COLO829 (cell line): Measurements from ENCODE around the gene POLE.

ENCODE experiments used
- DNase-seq: peaks from one replicate; pipeline ENCODE4 v3.0.0; 2012; ENCODE audit warnings: low spot score

The POLE gene

DNA sequence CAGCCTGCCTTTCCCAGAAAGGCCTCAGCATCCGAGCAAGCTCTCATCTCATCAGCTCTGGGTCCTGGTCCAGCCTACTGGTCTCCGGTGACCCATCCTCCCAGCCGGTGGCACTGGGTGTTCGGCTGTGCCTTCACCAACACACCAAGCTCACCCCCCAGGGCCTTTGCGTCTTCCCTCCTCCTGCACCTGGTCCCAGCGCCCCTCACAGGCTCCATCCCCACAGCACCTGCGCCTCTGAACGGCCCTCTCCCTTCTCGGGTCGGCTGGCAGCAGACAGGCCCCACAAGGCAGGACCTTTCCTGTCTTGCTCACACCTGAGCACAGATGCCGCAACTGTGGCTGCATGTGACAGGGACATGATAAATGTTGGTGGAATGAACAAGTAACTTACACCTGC is 55.5 kb downstream of the POLE start:
- DNase-seq, result no peak

- DNase-seq, result no peak
Observed at GRCh38 chr12:132630672-132631071, 56.5 kb downstream of the POLE start.

DNA sequence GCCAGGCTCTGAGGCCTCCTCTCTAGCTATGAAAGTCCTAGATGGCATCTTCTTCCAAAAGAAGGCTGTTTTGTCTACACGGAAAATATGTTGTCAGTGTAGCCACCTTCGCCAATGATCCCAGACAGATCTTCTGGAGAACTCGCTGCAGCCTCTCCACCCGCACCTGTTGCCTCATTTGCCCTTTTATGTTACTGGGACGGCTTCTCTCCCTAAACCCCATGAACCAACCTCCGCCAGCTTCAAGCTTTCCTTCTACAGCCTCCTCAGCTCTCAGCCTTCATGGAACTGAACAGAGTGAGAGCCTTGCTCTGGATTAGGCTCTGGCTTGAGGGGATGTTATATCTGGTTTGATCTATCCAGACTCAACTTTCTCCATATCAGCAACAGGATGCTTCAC is 57.8 kb downstream of the POLE start:
- no peak for DNase-seq

DNA sequence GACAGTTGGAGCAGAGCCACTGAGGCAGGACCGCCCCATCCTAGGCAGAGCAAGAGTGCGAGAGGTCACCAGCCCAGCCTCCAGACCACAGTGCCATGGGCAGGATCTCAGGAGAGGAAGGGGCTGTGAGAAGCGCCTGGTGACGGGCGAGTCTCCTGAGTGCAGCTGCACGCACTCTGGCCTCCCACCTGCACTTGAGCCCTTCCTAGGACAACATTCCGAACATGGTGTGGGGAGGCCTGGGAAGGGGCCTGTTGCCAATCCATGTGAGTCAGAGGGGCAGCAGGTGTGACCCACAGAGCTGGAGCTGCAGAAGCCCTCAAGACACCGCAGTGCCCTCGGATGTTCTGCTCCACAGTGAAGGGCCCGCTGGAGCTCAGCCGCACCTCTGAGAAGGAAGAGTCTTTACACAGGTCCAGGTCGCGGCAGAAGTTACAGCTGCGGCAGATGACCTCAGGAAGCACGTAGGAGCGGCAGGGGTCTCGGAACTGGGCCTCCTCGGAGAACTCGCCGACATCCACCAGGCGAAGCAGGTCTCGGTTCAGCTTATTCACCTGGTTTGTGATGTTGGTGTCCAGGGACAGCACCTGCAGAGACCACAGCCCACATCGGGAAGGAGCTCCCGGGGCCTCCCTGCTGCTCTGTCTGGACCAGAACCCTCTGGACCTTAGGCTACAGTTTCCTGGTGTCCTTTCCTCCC is 61.3 kb downstream of the POLE start:
- no peak for DNase-seq

- DNase-seq, result no peak
Observed at GRCh38 chr12:132624910-132625630, 62.1 kb downstream of the POLE start.

- no peak for DNase-seq
Observed at GRCh38 chr12:132624186-132624855, 62.8 kb downstream of the POLE start.

DNA sequence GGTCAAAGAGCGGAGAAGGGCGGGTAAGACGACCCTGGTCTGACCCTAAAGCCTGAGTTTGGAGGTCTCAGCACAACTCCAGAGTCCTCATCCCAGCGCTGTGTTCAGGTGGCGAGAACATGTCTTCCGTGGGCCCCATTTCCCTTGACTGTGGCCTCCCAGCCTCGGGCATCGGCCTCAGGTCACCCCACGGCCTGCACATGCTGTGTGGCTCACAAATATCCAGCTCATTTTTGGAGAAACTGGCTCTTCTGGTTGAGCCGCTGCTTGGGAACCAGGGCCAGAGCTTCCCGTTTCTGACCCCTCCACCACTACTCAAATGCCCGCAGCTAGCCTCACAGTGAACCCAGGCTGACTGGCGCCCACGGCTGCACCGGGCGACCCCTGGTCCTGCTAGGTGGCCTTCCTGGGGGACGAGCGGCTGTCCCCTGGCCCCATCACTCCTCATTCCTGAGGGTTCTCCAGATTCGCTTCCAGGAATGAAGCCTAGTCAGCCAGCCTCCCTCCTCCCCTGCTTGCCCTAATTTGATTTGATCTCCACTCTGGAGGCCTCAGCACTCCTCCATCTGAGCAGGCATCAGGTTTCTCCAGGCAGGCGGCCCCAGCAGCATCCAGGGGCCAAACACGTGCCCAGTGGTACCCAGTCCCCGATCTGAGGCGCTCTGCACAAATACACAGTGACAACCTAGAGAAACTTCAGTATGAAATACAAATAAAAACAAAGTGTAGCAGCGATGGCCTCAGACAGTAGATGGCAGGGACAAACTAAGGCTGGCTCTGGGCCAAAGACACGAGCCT is 63.9 kb downstream of the POLE start:
- no peak for DNase-seq

DNA sequence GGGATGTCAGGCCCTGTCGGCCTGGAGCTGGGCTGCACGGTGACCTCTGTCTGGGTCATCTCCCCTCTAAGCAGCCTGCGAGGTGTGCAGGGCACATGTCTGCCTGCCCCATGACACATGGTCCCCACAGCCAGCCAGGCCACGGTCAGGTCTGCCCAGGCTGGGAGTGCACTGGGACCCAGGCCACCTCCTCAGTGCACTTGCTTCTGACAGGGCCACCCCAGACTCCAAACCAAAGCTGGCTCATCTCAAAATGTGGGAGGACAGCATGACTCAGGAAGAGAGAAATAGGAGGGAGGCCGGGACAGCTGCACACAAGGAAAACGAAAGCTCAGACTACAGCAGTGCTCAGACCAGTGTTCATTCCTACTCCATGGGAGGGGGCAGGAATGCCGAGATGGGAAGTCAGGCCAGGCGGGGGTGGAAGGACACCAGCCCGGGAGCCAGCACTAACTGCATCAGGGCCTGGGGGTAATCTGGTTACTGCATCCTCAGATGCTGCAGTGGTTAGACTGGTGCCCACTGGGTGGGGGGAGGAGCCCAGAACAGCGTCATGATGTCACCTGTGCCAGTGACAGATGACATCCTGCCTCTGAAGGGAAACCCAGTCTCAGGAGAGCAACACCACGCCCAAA is 64.6 kb downstream of the POLE start:
- no peak for DNase-seq

GRCh38 chr12:132621657-132622435 is 65.3 kb downstream of the POLE start:
- no peak for DNase-seq

- DNase-seq, result no peak
Observed at GRCh38 chr12:132620899-132621656, 66.1 kb downstream of the POLE start.

DNA sequence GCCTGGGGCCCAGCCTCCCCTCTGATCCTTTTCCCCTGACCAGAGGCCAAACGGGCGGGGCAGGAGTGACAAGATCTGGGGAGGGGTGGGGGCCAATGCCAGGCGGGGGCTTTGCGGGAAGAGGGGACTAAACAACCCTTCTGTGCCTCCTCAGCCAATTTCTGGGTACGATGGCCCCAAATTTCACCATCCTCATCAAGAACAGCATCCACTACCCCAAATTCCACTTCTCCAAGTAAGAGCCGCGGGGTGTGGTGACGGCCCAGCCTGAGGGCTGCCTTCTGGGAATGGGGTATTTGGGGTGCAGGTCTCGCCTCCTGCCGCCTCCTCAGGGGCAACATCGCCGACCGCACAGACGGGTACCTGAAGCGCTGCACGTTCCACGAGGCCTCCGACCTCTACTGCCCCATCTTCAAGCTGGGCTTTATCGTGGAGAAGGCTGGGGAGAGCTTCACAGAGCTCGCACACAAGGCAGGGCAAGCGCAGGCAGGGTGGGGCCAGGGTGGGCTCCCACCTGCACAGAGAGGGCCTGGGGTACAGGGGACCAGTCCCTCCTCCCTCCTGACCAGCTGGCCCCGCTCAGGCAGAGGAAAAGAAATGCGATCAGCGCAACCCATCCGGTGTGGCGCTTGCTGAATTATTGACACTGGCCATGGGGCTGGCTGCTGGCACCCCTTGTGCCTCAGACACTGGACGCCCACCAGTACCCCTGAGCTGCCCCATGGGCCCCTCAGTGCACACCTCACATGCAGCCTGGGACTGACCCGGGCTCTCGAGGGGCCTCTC is 66.8 kb downstream of the POLE start:
- no peak for DNase-seq

DNA sequence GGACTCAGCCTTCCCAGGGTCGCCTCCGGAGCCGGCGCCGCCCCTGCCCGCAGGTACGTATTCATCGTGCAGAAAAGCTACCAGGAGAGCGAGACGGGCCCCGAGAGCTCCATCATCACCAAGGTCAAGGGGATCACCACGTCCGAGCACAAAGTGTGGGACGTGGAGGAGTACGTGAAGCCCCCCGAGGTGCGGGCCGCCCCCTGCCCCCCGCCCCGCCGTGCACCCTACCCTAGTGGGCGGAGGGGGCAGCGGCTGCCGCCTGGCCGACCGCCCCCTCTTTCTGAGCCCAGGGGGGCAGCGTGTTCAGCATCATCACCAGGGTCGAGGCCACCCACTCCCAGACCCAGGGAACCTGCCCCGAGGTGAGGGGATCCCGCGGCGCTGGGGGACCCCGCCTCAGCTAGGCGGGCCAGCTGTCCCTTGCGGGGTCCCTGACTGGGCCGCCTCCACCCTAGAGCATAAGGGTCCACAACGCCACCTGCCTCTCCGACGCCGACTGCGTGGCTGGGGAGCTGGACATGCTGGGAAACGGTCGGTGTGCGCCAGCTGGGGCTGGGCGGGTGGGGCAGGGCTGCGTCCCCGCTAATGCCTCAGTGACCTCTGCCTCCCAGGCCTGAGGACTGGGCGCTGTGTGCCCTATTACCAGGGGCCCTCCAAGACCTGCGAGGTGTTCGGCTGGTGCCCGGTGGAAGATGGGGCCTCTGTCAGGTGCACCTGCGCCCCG is 67.6 kb downstream of the POLE start:
- no peak for DNase-seq

DNA sequence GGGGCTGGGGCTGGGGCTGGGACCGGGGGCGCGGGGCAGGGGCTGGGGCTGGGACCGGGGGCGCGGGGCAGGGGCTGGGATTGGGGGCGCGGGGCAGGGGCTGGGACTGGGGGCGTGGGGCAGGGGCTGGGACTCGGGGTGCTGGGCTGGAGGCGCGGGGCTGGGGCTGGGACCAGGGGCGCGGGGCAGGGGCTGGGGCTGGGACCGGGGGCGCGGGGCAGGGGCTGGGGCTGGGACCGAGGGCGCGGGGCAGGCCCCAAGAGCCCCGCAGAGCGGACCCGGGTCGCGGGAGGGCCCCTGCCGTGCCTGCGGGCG is 68.1 kb downstream of the POLE start:
- no peak for DNase-seq

DNA sequence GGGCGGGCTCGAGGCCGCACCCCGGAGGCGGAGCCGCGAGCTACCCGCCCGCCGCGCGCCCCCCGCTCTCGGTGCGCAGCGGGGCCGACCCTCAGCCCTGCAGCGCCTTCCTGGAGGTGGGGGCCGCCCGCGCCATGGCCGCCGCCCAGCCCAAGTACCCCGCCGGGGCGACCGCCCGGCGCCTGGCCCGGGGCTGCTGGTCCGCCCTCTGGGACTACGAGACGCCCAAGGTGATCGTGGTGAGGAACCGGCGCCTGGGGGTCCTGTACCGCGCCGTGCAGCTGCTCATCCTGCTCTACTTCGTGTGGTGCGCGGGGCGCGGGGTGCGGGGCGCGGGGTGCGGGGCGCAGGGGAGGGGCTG is 68.5 kb downstream of the POLE start, which contains the start of gene P2RX2:
Gene P2RX2, plus strand, starts transcription at position 94 of the 361 bp plus-strand sequence. Its CDS starts 41 bp downstream, at position 135.
- no peak for DNase-seq

DNA sequence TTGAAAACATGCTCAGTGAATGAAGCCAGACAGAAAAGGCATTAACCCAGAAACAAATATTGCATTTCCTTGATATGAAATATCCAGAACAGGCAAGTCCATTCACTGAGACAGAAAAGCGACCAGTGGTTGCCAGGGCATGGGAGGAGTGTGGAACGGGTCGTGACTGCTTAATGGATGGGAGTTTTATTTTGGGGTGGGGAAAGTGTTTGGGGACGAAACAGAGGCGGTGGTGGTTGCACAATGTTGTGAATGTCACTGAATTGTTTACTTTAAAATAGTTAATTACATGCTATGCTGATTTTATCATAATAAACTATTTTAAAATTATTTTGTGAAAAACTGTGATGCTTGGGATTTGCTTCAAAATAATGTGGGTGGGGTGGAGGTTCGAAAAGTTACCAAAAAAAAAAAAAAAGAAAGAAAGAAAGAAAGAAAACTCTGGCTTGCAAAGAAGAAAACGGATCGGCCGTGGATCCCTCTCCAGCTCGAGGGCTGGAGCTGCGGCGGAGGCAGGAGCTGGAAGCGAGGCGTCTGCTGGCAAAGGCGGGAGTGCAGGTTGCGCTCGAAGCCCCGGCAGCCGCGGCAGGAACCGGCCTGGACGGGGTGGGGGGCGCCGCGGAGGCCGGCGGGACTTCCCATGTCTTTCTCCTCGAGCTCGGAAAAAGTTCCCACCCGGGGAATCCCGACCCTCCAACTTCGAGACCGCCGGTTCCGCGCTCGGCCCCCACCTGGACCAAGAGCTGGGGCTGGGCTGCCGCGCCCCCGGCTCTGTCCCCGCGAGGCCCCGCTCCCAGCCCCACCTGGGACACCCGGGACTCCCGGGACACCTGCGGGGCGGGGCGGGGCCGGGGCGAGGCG is 69.1 kb downstream of the POLE start:
- DNase-seq, result no peak

- DNase-seq, result no peak
Observed at GRCh38 chr12:132617135-132617701, 69.9 kb downstream of the POLE start.

DNA sequence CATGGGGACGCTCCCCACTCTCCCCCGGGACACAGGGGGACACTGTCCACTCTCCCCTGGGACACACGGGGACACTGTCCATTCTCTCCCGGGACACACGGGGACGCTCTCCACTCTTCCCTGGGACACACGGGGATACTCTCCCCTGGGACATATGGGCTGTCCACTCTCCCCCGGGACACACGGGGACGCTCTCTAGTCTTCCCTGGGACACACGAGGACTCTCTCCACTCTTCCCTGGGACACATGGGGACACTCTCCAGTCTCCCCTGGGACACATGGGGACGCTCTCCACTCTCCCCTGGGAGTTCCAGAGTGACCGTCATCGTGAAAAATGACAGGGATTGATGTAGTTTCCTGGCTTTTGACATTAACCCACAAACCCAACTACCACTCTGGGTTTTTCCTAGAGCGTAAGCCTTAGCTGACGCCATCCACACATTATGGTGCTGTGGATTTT is 71.5 kb downstream of the POLE start:
- no peak for DNase-seq
